Caco-2 (cell line): ENCODE data around the gene ADAM12. TPM values are rescaled to one million over a fixed set of nuclear protein-coding genes. Genes with fewer than 3 reads are reported as not detected.

Experiments used
- BruUV-seq: library from RNA; stranded (reverse); fragments of 400-500 nt; replicated peaks from 2 replicates; lab custom pipeline; 2021; lab: Mats Ljungman, UMichigan
- CTCF ChIA-PET: fragments of 300-600 bp; sonication (Branson Sonifier 250); formaldehyde crosslinking; loops from one replicate; lab custom pipeline; 2022; ENCODE audit warnings: antibody characterized with exemption; lab: Charles Lee
- POLR2A ChIA-PET: fragments of 300-600 bp; sonication (Branson Sonifier 250); formaldehyde crosslinking; loops from one replicate; lab custom pipeline; 2022; ENCODE audit warnings: antibody characterized with exemption; lab: Charles Lee
- DNase-seq, 2 experiments: peaks; one replicate each; pipeline versions ENCODE4 v3.0.0 to v3.0.0-alpha.2; 2020 to 2022
- H3K27me3 ChIP-seq: replicated peaks from 2 replicates; pipeline ENCODE4 v1.6.0; 2011; ENCODE audit warnings: low read length; ENCODE audit not compliant: control insufficient read depth, insufficient read depth
- H3K36me3 ChIP-seq: 2 replicates; pipeline ENCODE4 v1.5.1; 2011; ENCODE audit warnings: low read length; ENCODE audit not compliant: control insufficient read depth, insufficient read depth
- H3K4me1 ChIP-seq: fragments of 250-450 bp; sonication (Bioruptor Pico); 2 replicates; pipeline ENCODE4 v1.5.1; 2020; ENCODE audit warnings: mild to moderate bottlenecking
- H3K4me3 ChIP-seq: 2 replicates; pipeline ENCODE4 v1.5.1; 2011; ENCODE audit warnings: low read depth, mild to moderate bottlenecking, control low read depth, low read length
- H3K9me3 ChIP-seq: fragments of 250-450 bp; sonication (Bioruptor Pico); 2 replicates; pipeline ENCODE4 v1.5.1; 2020; ENCODE audit warnings: mild to moderate bottlenecking, moderate library complexity
- H3K27ac Mint-ChIP-seq: one replicate; pipeline ENCODE4 v1.8.0; 2022; ENCODE audit warnings: mixed read lengths; ENCODE audit not compliant: unreplicated experiment
- H3K27me3 Mint-ChIP-seq: one replicate; pipeline ENCODE4 v1.8.0; 2022; ENCODE audit warnings: mixed read lengths; ENCODE audit not compliant: insufficient read depth, unreplicated experiment
- H3K36me3 Mint-ChIP-seq: one replicate; pipeline ENCODE4 v1.8.0; 2022; ENCODE audit warnings: mild to moderate bottlenecking, mixed read lengths; ENCODE audit not compliant: insufficient read depth, unreplicated experiment
- H3K4me1 Mint-ChIP-seq: one replicate; pipeline ENCODE4 v1.8.0; 2022; ENCODE audit warnings: low read depth, mixed read lengths; ENCODE audit not compliant: unreplicated experiment
- H3K4me3 Mint-ChIP-seq: one replicate; pipeline ENCODE4 v1.8.0; 2022; ENCODE audit warnings: mild to moderate bottlenecking, moderate library complexity, mixed read lengths; ENCODE audit not compliant: unreplicated experiment
- H3K9me3 Mint-ChIP-seq: one replicate; pipeline ENCODE4 v1.8.0; 2022; ENCODE audit warnings: mixed read lengths; ENCODE audit not compliant: unreplicated experiment
- intact Hi-C: fragments of 100-400 bp; cut with micrococcal nuclease; formaldehyde crosslinking; loops from one replicate; pipeline ENCODE4 v1.10.0; 2022; ENCODE audit not compliant: unreplicated experiment
- total RNA-seq: library from RNA; stranded (reverse); gene quantifications from 2 replicates; pipeline ENCODE4 v1.2.3, GENCODE V29; 2022
- TF ChIP-seq, protein P1 (sequence below), 2 experiments: fragments of 200-600 bp in 1 of 2; IDR thresholded peaks; 1 replicate in 1 of 2; 2 replicates in 1 of 2; pipeline versions ENCODE4 v1.5.1 to v1.8.0; 2011 to 2022; ENCODE audit warnings: antibody characterized with exemption in 1 of 2, control low read depth in 1 of 2, inconsistent platforms in 1 of 2, low read depth in 1 of 2, low read length in 1 of 2, mild to moderate bottlenecking in 1 of 2, moderate library complexity in 1 of 2; ENCODE audit not compliant: insufficient read depth in 1 of 2, severe bottlenecking in 1 of 2, unreplicated experiment in 1 of 2

Gene ADAM12
- total RNA-seq, 1 experiment from 2014 or later: not detected

DNA sequence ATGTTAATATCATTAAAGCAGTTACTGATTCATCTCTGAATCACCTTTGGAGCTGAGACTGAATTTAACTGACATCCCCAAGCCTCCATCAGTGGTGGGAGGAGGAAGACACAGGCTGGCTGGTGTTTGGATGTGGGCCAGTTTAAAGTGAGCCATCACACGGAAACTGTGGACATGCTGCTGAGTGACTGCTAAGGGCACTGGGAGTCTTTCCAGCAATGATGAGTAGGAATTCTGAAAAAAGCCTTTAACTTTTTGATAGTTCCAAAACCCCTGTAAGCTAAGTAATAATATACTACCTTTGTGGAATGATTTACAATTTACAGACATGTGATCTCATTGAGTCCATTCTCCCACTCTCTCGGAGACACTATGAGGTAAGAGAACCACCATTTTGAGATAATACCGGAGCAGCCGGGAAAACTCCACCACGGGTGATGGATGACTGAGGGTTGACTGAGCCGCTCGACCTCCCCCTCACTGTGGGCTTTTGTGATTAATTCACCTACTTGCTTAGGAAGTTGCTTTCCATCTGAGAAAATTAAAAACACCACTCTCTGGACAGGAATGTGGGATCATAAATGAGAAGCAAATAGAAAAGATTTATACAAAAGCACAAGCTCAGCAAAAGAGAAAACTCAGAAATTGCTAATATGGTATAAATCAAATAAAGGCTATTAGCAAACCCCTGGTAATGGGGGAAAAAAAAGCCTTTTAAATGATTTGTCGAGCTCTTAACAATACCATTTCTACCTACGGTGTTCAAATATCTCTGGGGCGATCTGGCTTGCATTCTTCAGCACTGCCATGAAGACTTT, 297.2 kb downstream of the ADAM12 start:
- Histone ChIP-seq H3K4me1 (no peaks in the 10 kb centered on the region), H3K27me3 (no peaks in the 10 kb centered on the region), H3K36me3 (no peaks in the 10 kb centered on the region), H3K9me3 (no peaks in the 10 kb centered on the region), H3K4me3 (no peak overlapping the region)
- Mint-ChIP-seq H3K27me3 (peaks cover 3% of the 10 kb centered on the region), H3K4me3 (no peak overlapping the region), H3K27ac (no peak overlapping the region), H3K9me3 (no peaks in the 10 kb centered on the region), H3K4me1 (no peaks in the 10 kb centered on the region), H3K36me3 (no peaks in the 10 kb centered on the region)
- no TSS peak for BruUV-seq
- CTCF ChIA-PET: no interaction called here
- POLR2A ChIA-PET: no interaction called here
- intact Hi-C loops: no loop called here
- TF ChIP-seq, protein P1, sequence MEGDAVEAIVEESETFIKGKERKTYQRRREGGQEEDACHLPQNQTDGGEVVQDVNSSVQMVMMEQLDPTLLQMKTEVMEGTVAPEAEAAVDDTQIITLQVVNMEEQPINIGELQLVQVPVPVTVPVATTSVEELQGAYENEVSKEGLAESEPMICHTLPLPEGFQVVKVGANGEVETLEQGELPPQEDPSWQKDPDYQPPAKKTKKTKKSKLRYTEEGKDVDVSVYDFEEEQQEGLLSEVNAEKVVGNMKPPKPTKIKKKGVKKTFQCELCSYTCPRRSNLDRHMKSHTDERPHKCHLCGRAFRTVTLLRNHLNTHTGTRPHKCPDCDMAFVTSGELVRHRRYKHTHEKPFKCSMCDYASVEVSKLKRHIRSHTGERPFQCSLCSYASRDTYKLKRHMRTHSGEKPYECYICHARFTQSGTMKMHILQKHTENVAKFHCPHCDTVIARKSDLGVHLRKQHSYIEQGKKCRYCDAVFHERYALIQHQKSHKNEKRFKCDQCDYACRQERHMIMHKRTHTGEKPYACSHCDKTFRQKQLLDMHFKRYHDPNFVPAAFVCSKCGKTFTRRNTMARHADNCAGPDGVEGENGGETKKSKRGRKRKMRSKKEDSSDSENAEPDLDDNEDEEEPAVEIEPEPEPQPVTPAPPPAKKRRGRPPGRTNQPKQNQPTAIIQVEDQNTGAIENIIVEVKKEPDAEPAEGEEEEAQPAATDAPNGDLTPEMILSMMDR (IDR thresholded peaks at IDR 0.05; ENCODE audit: insufficient read depth in 1 of 2, low read depth in 1 of 2, low read length in 1 of 2, severe bottlenecking in 1 of 2, unreplicated experiment in 1 of 2): no peak
- DNase-seq: no peak

DNA sequence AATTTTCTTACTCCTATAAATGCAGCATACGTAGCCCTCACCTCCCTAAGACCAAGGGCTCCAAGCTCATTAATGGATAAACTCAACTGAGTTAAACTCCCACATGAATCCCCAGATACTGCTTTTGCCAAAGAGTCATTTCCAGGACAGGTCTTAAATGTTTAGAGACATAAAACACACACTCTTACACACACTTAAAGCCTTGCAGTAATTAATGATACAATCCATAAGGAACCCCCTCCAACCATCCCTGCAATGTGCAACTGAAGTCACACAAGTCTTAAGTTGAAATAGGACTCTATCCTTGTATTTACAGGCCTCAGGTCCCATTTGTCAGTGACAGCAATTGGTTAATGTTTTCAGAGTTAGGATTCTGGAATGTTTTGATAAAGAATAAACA, 297.8 kb downstream of the ADAM12 start:
- no TSS peak for BruUV-seq
- H3K4me1 Mint-ChIP-seq: no peaks in the 10 kb centered on the region
- H3K36me3 Mint-ChIP-seq: no peaks in the 10 kb centered on the region
- intact Hi-C loops: no loop called here
- H3K4me3 Mint-ChIP-seq: no peak overlapping the region
- ChIA-PET POLR2A (no interaction called here), CTCF (no interaction called here)
- DNase-seq: no peak
- Histone ChIP-seq H3K9me3 (no peaks in the 10 kb centered on the region), H3K4me3 (no peak overlapping the region), H3K27me3 (no peaks in the 10 kb centered on the region), H3K4me1 (no peaks in the 10 kb centered on the region), H3K36me3 (no peaks in the 10 kb centered on the region)
- no peaks in the 10 kb centered on the region for H3K9me3 Mint-ChIP-seq
- TF ChIP-seq, protein P1 (IDR thresholded peaks at IDR 0.05; ENCODE audit: insufficient read depth in 1 of 2, low read depth in 1 of 2, low read length in 1 of 2, severe bottlenecking in 1 of 2, unreplicated experiment in 1 of 2): no peak
- no peak overlapping the region for H3K27ac Mint-ChIP-seq
- peaks cover 3% of the 10 kb centered on the region for H3K27me3 Mint-ChIP-seq

DNA sequence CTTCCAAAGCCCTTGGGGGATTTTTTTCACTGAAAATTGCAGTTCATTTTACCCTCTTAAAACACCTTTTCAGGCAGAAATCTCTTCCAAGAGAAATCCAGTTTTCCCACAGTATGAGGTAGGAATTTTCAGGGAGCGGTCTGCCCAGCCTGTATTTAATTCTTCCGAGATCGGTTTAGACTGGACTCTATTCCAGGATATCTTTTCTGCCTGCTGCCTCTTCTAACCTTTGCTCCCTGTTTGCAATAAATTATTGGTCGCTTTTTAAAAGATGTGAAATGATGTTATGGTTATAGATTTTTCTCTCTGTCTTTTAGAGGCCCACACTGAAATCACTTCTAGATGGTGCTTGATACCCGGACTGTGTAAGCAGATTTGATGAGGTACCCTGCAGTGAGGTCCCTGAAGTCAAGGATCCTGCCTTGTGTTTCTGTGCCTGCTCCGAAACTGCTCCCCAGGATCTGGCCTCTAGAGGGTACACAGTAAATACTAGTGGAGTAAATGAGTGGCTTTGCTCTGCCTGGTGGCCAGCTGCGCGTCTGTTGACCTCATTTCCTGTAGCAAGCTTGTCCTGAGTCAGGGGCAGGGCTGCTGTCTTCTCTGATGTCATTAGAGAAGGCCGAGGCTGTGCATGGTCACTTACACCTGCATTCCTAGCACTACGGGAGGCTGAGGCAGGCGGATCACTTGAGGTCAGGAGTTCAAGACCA, 300.3 kb downstream of the ADAM12 start:
- Histone ChIP-seq H3K36me3 (no peaks in the 10 kb centered on the region), H3K9me3 (no peaks in the 10 kb centered on the region; the same call in 1 of the 2 replicates), H3K27me3 (no peaks in the 10 kb centered on the region), H3K4me1 (no peaks in the 10 kb centered on the region), H3K4me3 (no peak overlapping the region)
- H3K4me1 Mint-ChIP-seq: no peaks in the 10 kb centered on the region
- H3K27ac Mint-ChIP-seq: no peak overlapping the region
- DNase-seq: no peak
- ChIA-PET POLR2A (no interaction called here), CTCF (interaction anchor here (0.6 kb wide), 1 partner anchor 10 kb away, joined by 3 read pairs; no protein-coding TSS in a partner anchor)
- no peak overlapping the region for H3K4me3 Mint-ChIP-seq
- H3K9me3 Mint-ChIP-seq: no peaks in the 10 kb centered on the region
- intact Hi-C loops: no loop called here
- TF ChIP-seq, protein P1 (IDR thresholded peaks at IDR 0.05; ENCODE audit: insufficient read depth in 1 of 2, low read depth in 1 of 2, low read length in 1 of 2, severe bottlenecking in 1 of 2, unreplicated experiment in 1 of 2): no peak
- BruUV-seq: no TSS peak
- no peaks in the 10 kb centered on the region for H3K27me3 Mint-ChIP-seq
- H3K36me3 Mint-ChIP-seq: no peaks in the 10 kb centered on the region
